Suprapubic skin (tissue), 4 donors: Measurements from ENCODE around the gene KCNG4. TPM values are rescaled to one million over a fixed set of nuclear protein-coding genes. Genes with fewer than 3 reads are reported as not detected.
A peak's percentile ranks its signal among the peaks of the same experiment; 100 is the strongest.
"Not testable (repeated sequence)": the region's sequence is repeated elsewhere in the genome, so short reads cannot be mapped to it uniquely, and the experiment has no call there.

Experiments used
- DNase-seq, 2 donors: peaks; one replicate each; pipeline ENCODE4 v3.0.0-alpha.2; 2019; ENCODE audit warnings: low spot score in 2 of 2
- H3K27ac ChIP-seq: fragments of 200-600 bp; sonication (generic); one replicate; pipeline ENCODE4 v1.5.1; 2019
- H3K27me3 ChIP-seq: fragments of 200-600 bp; sonication (generic); one replicate; pipeline ENCODE4 v1.5.1; 2019
- H3K36me3 ChIP-seq: fragments of 200-600 bp; sonication (generic); one replicate; pipeline ENCODE4 v1.5.1; 2019
- H3K4me1 ChIP-seq: fragments of 200-600 bp; sonication (generic); one replicate; pipeline ENCODE4 v1.5.1; 2019
- H3K4me3 ChIP-seq: fragments of 200-600 bp; sonication (generic); one replicate; pipeline ENCODE4 v1.5.1; 2019; ENCODE audit warnings: mild to moderate bottlenecking
- H3K9me3 ChIP-seq: fragments of 200-600 bp; sonication (generic); one replicate; pipeline ENCODE4 v1.5.1; 2019
- CTCF ChIP-seq, 2 donors: fragments of 200-600 bp in 1 of 2; fragments of 450-650 bp in 1 of 2; sonication (generic) in 1 of 2; IDR thresholded peaks; one replicate each; pipeline ENCODE4 v1.5.1; 2016 to 2019; ENCODE audit warnings: antibody characterized with exemption in 2 of 2, mild to moderate bottlenecking in 1 of 2, moderate library complexity in 1 of 2
- EP300 ChIP-seq: sonication (generic); formaldehyde crosslinking; IDR thresholded peaks from one replicate; pipeline ENCODE4 v1.6.1; 2017; ENCODE audit warnings: antibody characterized with exemption
- POLR2A ChIP-seq, 2 donors: fragments of 450-650 bp; IDR thresholded peaks; one replicate each; pipeline ENCODE4 v1.6.1; 2017; ENCODE audit warnings: antibody characterized with exemption in 2 of 2, mild to moderate bottlenecking in 2 of 2, moderate library complexity in 2 of 2
- POLR2AphosphoS5 ChIP-seq, 3 donors: sonication (generic); formaldehyde crosslinking; IDR thresholded peaks; one replicate each; pipeline ENCODE4 v1.6.1; 2017; ENCODE audit warnings: antibody characterized with exemption in 3 of 3
- WGBS: methylation state at CpG from one replicate; pipeline ENCODE4 v1.1.5; 2018; 5-methylcytosine and 5-hydroxymethylcytosine counted together
- total RNA-seq, 4 donors: library from RNA; depleted of rRNA; stranded (reverse); fragments of >200 nt; gene quantifications; one replicate each; pipeline ENCODE4 v1.1.0, GENCODE V29; 2016

Gene KCNG4
- total RNA-seq, 4 donors from 2014 or later, result not detected

GRCh38 chr16:84209989-84210388, 29.8 kb downstream of the KCNG4 start:
- WGBS, result 86% methylated on average over 2 of the region's 2 CpGs
- Histone ChIP-seq H3K4me3 (no peak overlapping the region), H3K36me3 (no peaks in the 10 kb centered on the region), H3K4me1 (no peaks in the 10 kb centered on the region), H3K9me3 (no peaks in the 10 kb centered on the region), H3K27ac (no peak overlapping the region), H3K27me3 (no peaks in the 10 kb centered on the region)
- no peak for DNase-seq
- TF ChIP-seq POLR2AphosphoS5 (IDR thresholded peaks at IDR 0.05) (no peak), POLR2A (IDR thresholded peaks at IDR 0.05) (no peak)

GRCh38 chr16:84207879-84208278, 31.9 kb downstream of the KCNG4 start:
- TF ChIP-seq POLR2A (IDR thresholded peaks at IDR 0.05) (no peak), EP300 (no peak), POLR2AphosphoS5 (IDR thresholded peaks at IDR 0.05) (no peak), CTCF (IDR thresholded peaks at IDR 0.05) (no peak)
- H3K9me3 ChIP-seq, result no peaks in the 10 kb centered on the region
- whole genome bisulfite sequencing, result 75% methylated on average over 8 of the region's 8 CpGs
- no peaks in the 10 kb centered on the region for H3K4me1 ChIP-seq
- H3K36me3 ChIP-seq, result no peaks in the 10 kb centered on the region
- DNase-seq, result no peak
- no peak overlapping the region for H3K4me3 ChIP-seq
- no peak overlapping the region for H3K27ac ChIP-seq
- H3K27me3 ChIP-seq, result no peaks in the 10 kb centered on the region

- 74% methylated on average over 6 of the region's 6 CpGs for WGBS
- H3K4me1 ChIP-seq, result no peaks in the 10 kb centered on the region
- no peaks in the 10 kb centered on the region for H3K9me3 ChIP-seq
Measured at GRCh38 chr16:84207251-84207650, 32.6 kb downstream of the KCNG4 start.

GRCh38 chr16:84205976-84206691, 33.7 kb downstream of the KCNG4 start:
- no peak for DNase-seq
- TF ChIP-seq POLR2AphosphoS5 (IDR thresholded peaks at IDR 0.05) (no peak), EP300 (no peak), CTCF (IDR thresholded peaks at IDR 0.05) (no peak), POLR2A (IDR thresholded peaks at IDR 0.05) (no peak)
- Histone ChIP-seq H3K27ac (no peak overlapping the region), H3K9me3 (no peaks in the 10 kb centered on the region), H3K4me1 (no peaks in the 10 kb centered on the region), H3K36me3 (no peaks in the 10 kb centered on the region), H3K4me3 (no peak overlapping the region), H3K27me3 (no peaks in the 10 kb centered on the region)
- 82% methylated on average over 18 of the region's 18 CpGs for WGBS

More at GRCh38 chr16:84207251-84207650, 32.6 kb downstream of the KCNG4 start:
- no peaks in the 10 kb centered on the region for H3K27me3 ChIP-seq
- no peak overlapping the region for H3K4me3 ChIP-seq
- TF ChIP-seq POLR2A (IDR thresholded peaks at IDR 0.05) (no peak), EP300 (no peak), POLR2AphosphoS5 (IDR thresholded peaks at IDR 0.05) (no peak), CTCF (IDR thresholded peaks at IDR 0.05) (no peak)
- H3K36me3 ChIP-seq, result no peaks in the 10 kb centered on the region
- no peak overlapping the region for H3K27ac ChIP-seq
- DNase-seq, result no peak

- WGBS, result 92% methylated on average over 6 of the region's 6 CpGs
- not testable (repeated sequence) for H3K27ac ChIP-seq, H3K27me3 ChIP-seq, H3K9me3 ChIP-seq, H3K4me3 ChIP-seq, H3K4me1 ChIP-seq, H3K36me3 ChIP-seq, DNase-seq
Measured at GRCh38 chr16:84205123-84205522, 34.7 kb downstream of the KCNG4 start.

GRCh38 chr16:84204551-84204950, 35.3 kb downstream of the KCNG4 start:
- not testable (repeated sequence) for H3K27me3 ChIP-seq, H3K4me3 ChIP-seq, H3K36me3 ChIP-seq, H3K4me1 ChIP-seq, DNase-seq, H3K9me3 ChIP-seq, H3K27ac ChIP-seq
- no CpG with 5 or more reads among the region's 26 CpGs for WGBS

- TF ChIP-seq POLR2AphosphoS5 (IDR thresholded peaks at IDR 0.05) (peak in 1 of 3 donors; percentile 39), CTCF (IDR thresholded peaks at IDR 0.05) (no peak), EP300 (peak; percentile 55)
- Histone ChIP-seq H3K27ac (no peak overlapping the region), H3K9me3 (no peaks in the 10 kb centered on the region), H3K4me3 (no peak overlapping the region), H3K4me1 (peaks cover 36% of the 10 kb centered on the region), H3K36me3 (no peaks in the 10 kb centered on the region), H3K27me3 (no peaks in the 10 kb centered on the region)
- 55% methylated on average over 8 of the region's 10 CpGs for WGBS
- no peak for DNase-seq
Measured at GRCh38 chr16:84199861-84200260, 40.0 kb downstream of the KCNG4 start.
